Right lobe of liver (tissue), 6 donors: ENCODE data around the gene C10orf71. TPM values are rescaled to one million over a fixed set of nuclear protein-coding genes. Genes with fewer than 3 reads are reported as not detected.

ENCODE experiments used
- ATAC-seq, 4 donors: fragments of 200-7000 bp; cut with Tn5 transposase; one replicate each; pipeline ENCODE4 v1.9.1; 2020; ENCODE audit warnings: mild to moderate bottlenecking in 4 of 4, moderate library complexity in 4 of 4
- DNase-seq, 3 donors: peaks; one replicate each; pipeline ENCODE4 v3.0.0-alpha.2; 2020
- H3K27ac ChIP-seq, 3 donors: fragments of 200-600 bp; one replicate each; pipeline ENCODE4 v1.8.0; 2022
- H3K27me3 ChIP-seq, 2 donors: fragments of 200-600 bp; one replicate each; pipeline ENCODE4 v1.8.0; 2022
- H3K36me3 ChIP-seq, 4 donors: fragments of 200-600 bp; sonication (generic) in 1 of 4; one replicate each; pipeline versions ENCODE4 v1.5.1 to v1.8.0; 2017 to 2022; ENCODE audit warnings: control low read depth in 1 of 4
- H3K4me1 ChIP-seq, 4 donors: fragments of 200-600 bp; sonication (generic) in 1 of 4; one replicate each; pipeline versions ENCODE4 v1.5.1 to v1.8.0; 2017 to 2022; ENCODE audit warnings: control low read depth in 1 of 4
- H3K4me3 ChIP-seq, 3 donors: fragments of 200-600 bp; one replicate each; pipeline ENCODE4 v1.8.0; 2022
- H3K9me3 ChIP-seq, 4 donors: fragments of 200-600 bp; sonication (generic) in 1 of 4; one replicate each; pipeline versions ENCODE4 v1.5.1 to v1.8.0; 2017 to 2022; ENCODE audit warnings: control low read depth in 1 of 4
- CTCF ChIP-seq, 4 donors: fragments of 200-600 bp in 3 of 4; fragments of 450-650 bp in 1 of 4; IDR thresholded peaks; one replicate each; pipeline versions ENCODE4 v1.5.1 to v1.8.0; 2016 to 2022; ENCODE audit warnings: antibody characterized with exemption in 4 of 4, mild to moderate bottlenecking in 2 of 4
- POLR2A ChIP-seq: fragments of 450-650 bp; IDR thresholded peaks from one replicate; pipeline ENCODE4 v1.6.1; 2017; ENCODE audit warnings: antibody characterized with exemption, mild to moderate bottlenecking
- WGBS: methylation state at CpG from one replicate; pipeline ENCODE4 v1.1.6; 2018; ENCODE audit warnings: low coverage, low lambda C conversion rate; ENCODE audit not compliant: insufficient coverage; ENCODE audit errors: missing lambda C conversion rate; 5-methylcytosine and 5-hydroxymethylcytosine counted together
- intact Hi-C, 2 donors: fragments of 100-400 bp; cut with DNase I; formaldehyde crosslinking; loops; one replicate each; pipeline versions ENCODE4 v1.11.2 to v1.14.1; 2022
- total RNA-seq, 6 experiments: library from RNA; depleted of rRNA in 2 of 6; stranded (reverse); fragments of >200 nt in 2 of 6; fragmentation: NEBNext Ultra II Directional in 3 of 6; extraction: Animal tissue kit (Norgen Biotek cat#: 25700) in 3 of 6; gene quantifications; one replicate each; pipeline versions ENCODE4 v1.1.0 to v1.2.4, GENCODE V29; 2016 to 2023
- donor health status: DM: no; HTN: yes; CAD: no.
- donor health status: DM: no; HTN: no; CAD: no.
- donor health status: DM: no; HTN: no; CAD: no.
- donor health status: DM: no; HTN: yes; CAD: no.
- donor health status: DM: no; HTN: yes; CAD: no.

Gene C10orf71
- total RNA-seq, 6 experiments from 2014 or later, result 0.04 to 0.12 TPM; not detected in 4

DNA sequence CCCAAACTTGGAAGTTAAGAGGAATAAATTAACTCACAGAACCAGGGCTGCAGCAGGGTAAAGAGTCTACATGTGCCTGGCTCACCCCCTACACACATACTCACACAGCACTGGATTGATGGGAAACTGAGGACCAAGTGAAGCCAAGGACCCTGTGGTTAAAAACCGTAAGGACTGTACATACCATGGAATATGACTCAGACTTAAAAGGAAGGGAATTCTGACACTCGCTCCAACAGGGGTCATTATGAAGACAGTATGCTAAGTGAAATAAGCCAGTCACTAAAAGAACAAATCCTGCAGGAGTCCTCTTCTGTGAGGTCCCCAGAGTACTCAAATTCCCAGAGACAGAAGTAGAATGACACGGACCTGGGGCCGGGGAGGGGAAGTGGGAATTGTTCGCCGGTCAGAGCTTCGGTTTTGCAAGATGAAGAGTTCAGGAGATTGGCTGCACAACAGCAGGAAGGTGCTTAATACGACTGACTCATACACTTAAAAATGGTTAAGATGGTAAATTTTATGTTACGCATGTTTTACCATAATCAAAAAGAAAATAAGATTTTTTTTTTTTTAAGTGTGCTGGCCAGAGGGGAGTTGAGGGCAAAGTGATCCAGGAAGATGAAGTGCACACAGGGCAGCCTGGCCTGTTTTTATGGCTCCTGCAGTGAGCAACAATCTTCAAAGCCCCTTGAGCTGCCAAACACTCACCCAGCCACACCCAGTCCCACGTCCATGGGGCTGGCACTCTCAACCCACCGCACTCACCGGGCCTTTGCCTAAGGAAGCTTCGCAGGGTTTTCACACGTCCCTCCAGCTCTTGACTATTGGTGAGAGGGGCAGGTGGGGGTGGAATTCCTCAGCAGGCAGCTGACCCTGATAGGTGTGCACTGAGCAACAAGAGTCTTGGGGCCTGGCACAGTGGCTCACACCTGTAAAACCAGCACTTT is 70.5 kb downstream of the C10orf71 start:
- H3K4me1 ChIP-seq, result no peaks in the 10 kb centered on the region
- DNase-seq (no peak), ATAC-seq (no peak)
- no peak for TF ChIP-seq CTCF (IDR thresholded peaks at IDR 0.05)
- no peak for TF ChIP-seq POLR2A
- no peak overlapping the region for H3K27ac ChIP-seq
- no peak overlapping the region for H3K4me3 ChIP-seq
- no peaks in the 10 kb centered on the region for H3K36me3 ChIP-seq
- WGBS, result 50% methylated on average over 10 of the region's 14 CpGs
- H3K27me3 ChIP-seq, result no peaks in the 10 kb centered on the region
- intact Hi-C loops, result no loop called here
- H3K9me3 ChIP-seq, result no peaks in the 10 kb centered on the region

GRCh38 chr10:49370326-49371100 is 71.5 kb downstream of the C10orf71 start:
- no peak overlapping the region for H3K4me3 ChIP-seq
- DNase-seq (no peak), ATAC-seq (no peak)
- H3K36me3 ChIP-seq, result no peaks in the 10 kb centered on the region
- WGBS, result 58% methylated on average over 6 of the region's 8 CpGs
- no peaks in the 10 kb centered on the region for H3K4me1 ChIP-seq
- H3K27ac ChIP-seq, result no peak overlapping the region
- no peaks in the 10 kb centered on the region for H3K27me3 ChIP-seq
- no peak for TF ChIP-seq POLR2A
- no peak for TF ChIP-seq CTCF (IDR thresholded peaks at IDR 0.05)
- intact Hi-C loops, result no loop called here
- H3K9me3 ChIP-seq, result no peaks in the 10 kb centered on the region

GRCh38 chr10:49371967-49372366 is 73.0 kb downstream of the C10orf71 start:
- Histone ChIP-seq H3K4me1 (no peaks in the 10 kb centered on the region), H3K9me3 (no peaks in the 10 kb centered on the region), H3K36me3 (no peaks in the 10 kb centered on the region), H3K4me3 (no peak overlapping the region), H3K27me3 (no peaks in the 10 kb centered on the region), H3K27ac (no peak overlapping the region)
- DNase-seq, result no peak
- no peak for TF ChIP-seq POLR2A
- TF ChIP-seq CTCF (IDR thresholded peaks at IDR 0.05), result no peak
- intact Hi-C loops, result no loop called here
- WGBS, result 46% methylated on average over 2 of the region's 3 CpGs
- ATAC-seq, result no peak

GRCh38 chr10:49373361-49373760 is 74.4 kb downstream of the C10orf71 start:
- H3K27ac ChIP-seq, result no peak overlapping the region
- TF ChIP-seq POLR2A (no peak), CTCF (IDR thresholded peaks at IDR 0.05) (no peak)
- H3K36me3 ChIP-seq, result no peaks in the 10 kb centered on the region
- DNase-seq, result no peak
- no peaks in the 10 kb centered on the region for H3K4me1 ChIP-seq
- no peaks in the 10 kb centered on the region for H3K27me3 ChIP-seq
- no peaks in the 10 kb centered on the region for H3K9me3 ChIP-seq
- no peak for ATAC-seq
- intact Hi-C loops, result no loop called here
- no peak overlapping the region for H3K4me3 ChIP-seq
- WGBS, result 55% methylated on average over 4 of the region's 5 CpGs
